ENCODE results near the gene RAB26.

- TF ChIP-seq, protein P1, sequence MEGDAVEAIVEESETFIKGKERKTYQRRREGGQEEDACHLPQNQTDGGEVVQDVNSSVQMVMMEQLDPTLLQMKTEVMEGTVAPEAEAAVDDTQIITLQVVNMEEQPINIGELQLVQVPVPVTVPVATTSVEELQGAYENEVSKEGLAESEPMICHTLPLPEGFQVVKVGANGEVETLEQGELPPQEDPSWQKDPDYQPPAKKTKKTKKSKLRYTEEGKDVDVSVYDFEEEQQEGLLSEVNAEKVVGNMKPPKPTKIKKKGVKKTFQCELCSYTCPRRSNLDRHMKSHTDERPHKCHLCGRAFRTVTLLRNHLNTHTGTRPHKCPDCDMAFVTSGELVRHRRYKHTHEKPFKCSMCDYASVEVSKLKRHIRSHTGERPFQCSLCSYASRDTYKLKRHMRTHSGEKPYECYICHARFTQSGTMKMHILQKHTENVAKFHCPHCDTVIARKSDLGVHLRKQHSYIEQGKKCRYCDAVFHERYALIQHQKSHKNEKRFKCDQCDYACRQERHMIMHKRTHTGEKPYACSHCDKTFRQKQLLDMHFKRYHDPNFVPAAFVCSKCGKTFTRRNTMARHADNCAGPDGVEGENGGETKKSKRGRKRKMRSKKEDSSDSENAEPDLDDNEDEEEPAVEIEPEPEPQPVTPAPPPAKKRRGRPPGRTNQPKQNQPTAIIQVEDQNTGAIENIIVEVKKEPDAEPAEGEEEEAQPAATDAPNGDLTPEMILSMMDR (IDR thresholded peaks at IDR 0.05; ENCODE audit: low read depth, low read length, missing input control) = no peak
- TF ChIP-seq EGR1 (IDR thresholded peaks at IDR 0.05; ENCODE audit: low read depth in 2 of 2) = no peak
- TF ChIP-seq RAD21 (IDR thresholded peaks at IDR 0.05) = no peak
- no peak for TF ChIP-seq JUND (IDR thresholded peaks at IDR 0.05)
- no peak for TF ChIP-seq MAX (IDR thresholded peaks at IDR 0.05)
- no peak for TF ChIP-seq FOXA1 (IDR thresholded peaks at IDR 0.05)
- no peak for TF ChIP-seq REST (IDR thresholded peaks at IDR 0.05)
- no peak for TF ChIP-seq SP1 (IDR thresholded peaks at IDR 0.05)
- TF ChIP-seq, protein P2, sequence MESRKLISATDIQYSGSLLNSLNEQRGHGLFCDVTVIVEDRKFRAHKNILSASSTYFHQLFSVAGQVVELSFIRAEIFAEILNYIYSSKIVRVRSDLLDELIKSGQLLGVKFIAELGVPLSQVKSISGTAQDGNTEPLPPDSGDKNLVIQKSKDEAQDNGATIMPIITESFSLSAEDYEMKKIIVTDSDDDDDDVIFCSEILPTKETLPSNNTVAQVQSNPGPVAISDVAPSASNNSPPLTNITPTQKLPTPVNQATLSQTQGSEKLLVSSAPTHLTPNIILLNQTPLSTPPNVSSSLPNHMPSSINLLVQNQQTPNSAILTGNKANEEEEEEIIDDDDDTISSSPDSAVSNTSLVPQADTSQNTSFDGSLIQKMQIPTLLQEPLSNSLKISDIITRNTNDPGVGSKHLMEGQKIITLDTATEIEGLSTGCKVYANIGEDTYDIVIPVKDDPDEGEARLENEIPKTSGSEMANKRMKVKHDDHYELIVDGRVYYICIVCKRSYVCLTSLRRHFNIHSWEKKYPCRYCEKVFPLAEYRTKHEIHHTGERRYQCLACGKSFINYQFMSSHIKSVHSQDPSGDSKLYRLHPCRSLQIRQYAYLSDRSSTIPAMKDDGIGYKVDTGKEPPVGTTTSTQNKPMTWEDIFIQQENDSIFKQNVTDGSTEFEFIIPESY (IDR thresholded peaks at IDR 0.05) = no peak
- no peak for TF ChIP-seq YY1 (IDR thresholded peaks at IDR 0.05)
- no peak for TF ChIP-seq GABPA (IDR thresholded peaks at IDR 0.05 in 1 of 2, conservative IDR thresholded peaks at IDR 0.05 in 1 of 2)
- no peak for TF ChIP-seq TAF1 (conservative IDR thresholded peaks at IDR 0.05)
- no peak for TF ChIP-seq ATF3 (IDR thresholded peaks at IDR 0.05)
These were observed 27.6 kb downstream of the RAB26 start for GRCh38 chr16:2176047-2176446.

All from liver (tissue), 3 donors.